ENCODE results near the gene CACNA1C.

Gene CACNA1C

DNA sequence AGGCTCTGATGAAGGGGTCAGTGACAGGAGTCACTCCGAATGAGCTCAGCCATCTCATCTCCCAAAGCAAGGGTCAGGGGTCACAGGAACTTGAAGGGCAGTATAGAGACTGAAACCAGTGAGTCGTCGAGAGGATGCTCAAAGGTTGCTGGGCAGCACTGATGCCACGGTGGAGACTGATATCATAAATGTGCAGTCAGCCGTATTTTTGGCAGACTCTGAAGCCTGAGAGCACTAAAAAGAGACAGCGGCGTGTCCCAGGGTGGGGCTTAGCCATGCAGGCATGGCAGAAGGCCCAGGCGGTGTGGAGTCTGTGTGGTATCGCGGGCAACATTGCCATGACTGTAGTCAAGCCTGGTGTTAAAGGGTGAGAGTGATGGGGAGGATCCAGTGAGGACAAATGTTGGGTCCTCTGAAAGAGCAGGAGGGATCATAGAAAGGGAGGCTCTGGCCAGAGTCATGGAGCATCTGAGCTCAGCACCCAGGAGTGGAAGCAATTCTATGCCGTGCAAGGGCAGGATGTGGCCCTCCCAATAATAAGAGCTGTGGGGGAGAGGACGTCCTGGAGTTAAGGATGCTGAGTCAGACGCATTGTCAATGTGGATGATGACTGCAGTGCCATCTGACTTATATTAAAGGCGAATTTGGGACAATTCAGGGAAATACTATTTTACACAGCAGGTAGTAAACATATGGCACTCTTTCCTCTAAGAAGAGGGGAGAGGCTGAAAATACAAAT lies 500.8 kb downstream of the CACNA1C start:
- no peak for DNase-seq (ENCODE audit: low spot score)

GRCh38 chr12:2555487-2556082 lies 502.8 kb downstream of the CACNA1C start:
- DNase-seq (ENCODE audit: low spot score), result no peak

- no peak for DNase-seq (ENCODE audit: low spot score)
These were observed 504.8 kb downstream of the CACNA1C start for GRCh38 chr12:2557597-2557996.

- DNase-seq (ENCODE audit: low spot score), result no peak
These were observed 507.1 kb downstream of the CACNA1C start for GRCh38 chr12:2559931-2560330.

GRCh38 chr12:2560356-2560755 lies 507.6 kb downstream of the CACNA1C start:
- no peak for DNase-seq (ENCODE audit: low spot score)

- no peak for DNase-seq (ENCODE audit: low spot score)
These were observed 508.6 kb downstream of the CACNA1C start for GRCh38 chr12:2561367-2561766.

DNA sequence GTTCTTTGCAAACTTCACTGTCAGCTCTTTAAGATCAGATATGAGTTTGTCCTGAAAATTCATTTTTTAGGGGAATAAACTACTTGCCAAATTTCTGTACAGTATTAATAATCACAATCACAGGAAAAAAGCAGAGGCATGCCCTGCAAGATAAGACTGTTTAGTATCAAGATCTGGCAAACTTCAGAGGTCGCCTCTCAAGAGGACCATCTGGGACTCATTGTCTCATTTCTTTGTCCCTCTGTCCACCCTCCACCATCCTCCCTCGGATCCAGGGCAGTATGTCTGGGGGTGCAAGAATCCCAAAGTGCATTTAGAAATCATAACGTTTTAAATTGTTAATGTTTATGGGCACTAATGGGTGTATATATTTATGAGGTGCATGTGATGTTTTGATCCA lies 509.6 kb downstream of the CACNA1C start:
- no peak for DNase-seq (ENCODE audit: low spot score)

GRCh38 chr12:2563709-2564108 lies 510.9 kb downstream of the CACNA1C start:
- DNase-seq (ENCODE audit: low spot score), result no peak

- no peak for DNase-seq (ENCODE audit: low spot score)
These were observed 513.4 kb downstream of the CACNA1C start for GRCh38 chr12:2566161-2566560.

- no peak for DNase-seq (ENCODE audit: low spot score)
These were observed 514.9 kb downstream of the CACNA1C start for GRCh38 chr12:2567711-2568110.

GRCh38 chr12:2570562-2570961 lies 517.8 kb downstream of the CACNA1C start:
- DNase-seq (ENCODE audit: low spot score), result no peak

DNA sequence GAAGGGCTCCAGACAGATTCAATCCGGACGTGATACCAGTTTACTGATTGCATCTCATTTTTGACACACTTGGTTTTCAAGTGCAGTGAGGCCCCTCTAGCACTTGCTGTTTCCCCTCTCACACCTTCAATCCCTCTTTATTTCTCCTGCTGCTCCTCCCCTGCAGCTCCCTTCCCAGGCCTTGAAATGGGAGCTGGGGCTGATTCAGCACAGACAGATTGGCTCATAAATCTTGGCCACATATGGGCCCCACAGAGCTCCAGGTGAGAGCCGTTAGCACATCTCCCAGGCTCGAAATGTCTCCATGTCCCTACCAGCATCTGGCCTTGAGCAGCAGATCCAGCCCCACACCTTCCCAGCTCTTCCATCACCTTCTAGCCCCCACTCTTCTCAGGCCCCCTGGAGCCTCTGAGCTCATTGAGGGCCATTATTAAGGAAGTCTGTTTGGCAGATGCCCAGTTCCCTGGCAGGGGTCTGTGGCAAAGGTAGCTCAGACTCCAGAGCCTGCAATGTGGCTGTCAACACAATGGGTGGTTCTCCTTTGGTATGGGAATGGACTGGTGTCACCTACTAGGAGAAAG lies 521.7 kb downstream of the CACNA1C start:
- no peak for DNase-seq (ENCODE audit: low spot score)

- DNase-seq (ENCODE audit: low spot score), result no peak
These were observed 522.5 kb downstream of the CACNA1C start for GRCh38 chr12:2575245-2575644.

DNA sequence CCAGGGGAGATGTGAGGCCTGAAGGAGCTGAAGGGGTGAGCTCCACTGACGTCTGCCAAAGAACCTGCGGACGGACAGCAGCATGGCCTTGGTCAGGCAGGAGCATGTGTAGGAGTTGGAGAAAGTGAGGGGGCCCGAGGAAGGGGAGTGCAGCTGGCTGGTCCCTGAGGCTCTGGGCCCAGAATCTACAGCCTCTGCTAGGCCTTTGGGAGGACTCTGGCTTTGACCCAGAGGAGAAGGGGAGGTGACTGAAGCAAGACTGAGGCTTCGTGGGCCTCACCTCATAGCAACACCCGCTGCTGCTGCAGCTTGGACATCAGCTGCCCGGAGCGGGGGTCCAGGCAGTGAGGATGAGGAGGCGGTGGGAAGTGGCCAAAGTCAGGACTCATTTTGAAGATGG lies 525.4 kb downstream of the CACNA1C start:
- no peak for DNase-seq (ENCODE audit: low spot score)

- DNase-seq (ENCODE audit: low spot score), result no peak
These were observed 526.0 kb downstream of the CACNA1C start for GRCh38 chr12:2578772-2579171.

DNA sequence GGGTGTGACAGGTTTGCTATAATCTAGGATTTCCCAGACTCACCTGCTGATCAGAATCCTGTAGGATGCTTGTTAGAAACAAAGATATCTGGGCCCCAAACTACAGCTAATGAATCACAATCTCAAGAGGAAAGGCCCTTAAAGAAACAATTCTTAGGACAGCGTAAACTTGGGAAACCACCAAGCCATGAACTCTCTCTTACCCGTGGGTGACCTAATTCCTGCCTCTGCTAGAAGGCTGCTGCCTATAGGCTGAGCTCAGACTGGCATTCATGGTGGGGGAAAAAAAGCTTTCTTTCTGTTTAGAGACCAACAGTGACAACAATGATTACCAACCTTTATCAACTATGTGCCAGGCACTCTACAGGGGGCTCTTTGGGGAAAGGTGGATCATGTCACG lies 528.0 kb downstream of the CACNA1C start:
- no peak for DNase-seq (ENCODE audit: low spot score)

GRCh38 chr12:2581293-2582045 lies 528.7 kb downstream of the CACNA1C start:
- DNase-seq (ENCODE audit: low spot score), result no peak

DNA sequence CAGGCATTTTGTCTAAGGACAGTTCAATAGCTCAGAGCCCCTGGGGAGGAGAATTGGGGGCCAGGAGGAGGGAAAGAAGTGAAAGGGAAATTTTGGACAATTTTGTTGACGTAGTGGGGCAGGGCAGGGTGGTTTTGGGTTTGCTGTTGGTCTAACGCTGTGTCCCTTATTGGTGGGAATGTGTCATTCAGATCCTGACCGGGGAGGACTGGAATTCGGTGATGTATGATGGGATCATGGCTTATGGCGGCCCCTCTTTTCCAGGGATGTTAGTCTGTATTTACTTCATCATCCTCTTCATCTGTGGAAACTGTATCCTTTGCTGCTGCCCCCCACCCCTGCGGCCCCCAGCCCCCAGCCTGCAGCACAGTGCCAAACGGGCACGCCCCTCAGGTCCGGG lies 529.8 kb downstream of the CACNA1C start:
- no peak for DNase-seq (ENCODE audit: low spot score)

GRCh38 chr12:2583091-2583497 lies 530.3 kb downstream of the CACNA1C start:
- DNase-seq (ENCODE audit: low spot score), result peak; percentile 23

- DNase-seq (ENCODE audit: low spot score), result no peak
These were observed 531.0 kb downstream of the CACNA1C start for GRCh38 chr12:2583642-2584401.

DNA sequence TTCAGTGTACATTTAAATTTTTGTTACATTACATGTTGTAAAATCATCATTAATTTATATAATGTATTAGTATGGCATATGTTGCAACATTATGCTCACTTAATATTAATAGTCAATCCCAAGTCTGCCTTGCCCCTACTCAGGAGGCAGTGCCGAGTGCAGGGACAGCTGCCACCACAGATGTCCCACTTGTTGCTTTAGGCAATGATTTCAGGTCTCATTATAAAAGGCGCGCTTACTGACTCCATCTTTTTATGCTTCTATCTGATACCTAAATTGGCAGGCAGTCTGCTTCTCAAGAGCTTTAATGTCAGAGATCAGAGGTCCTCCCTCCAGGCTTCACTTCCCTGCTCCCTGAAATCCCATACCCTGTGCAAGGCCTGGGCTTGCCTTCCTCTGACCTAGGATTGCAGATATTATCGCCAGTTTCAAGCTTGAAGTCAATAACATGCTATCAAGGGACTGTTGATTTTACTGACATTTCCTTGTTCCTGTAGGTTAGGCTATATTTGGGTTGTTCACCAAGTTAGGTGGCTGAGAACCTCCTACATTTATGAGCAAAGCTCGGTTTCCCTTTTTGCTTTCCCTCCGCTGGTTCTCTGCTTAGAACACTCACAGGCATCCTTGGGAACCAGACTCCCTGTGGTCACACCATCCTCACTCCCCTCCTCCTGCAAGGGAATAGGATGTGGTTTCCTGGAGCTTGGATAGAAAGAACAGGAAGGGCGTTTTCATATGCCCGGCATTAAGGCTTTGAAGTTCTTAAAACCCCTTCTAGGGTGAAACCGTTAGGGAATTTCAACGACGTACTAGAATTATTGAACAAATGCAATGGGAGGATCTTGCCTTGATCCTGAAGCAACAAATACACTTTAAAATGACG lies 533.6 kb downstream of the CACNA1C start:
- DNase-seq (ENCODE audit: low spot score), result no peak

Data from globus pallidus (tissue), 1 donor.